SJCRH30 (cell line): ENCODE results near the gene GPRC5C. TPM values are rescaled to one million over a fixed set of nuclear protein-coding genes. Genes with fewer than 3 reads are reported as not detected.

Experiments
- DNase-seq, 2 experiments: peaks; one replicate each; pipeline ENCODE4 v3.0.0-alpha.2; 2015 to 2020
- H3K27ac ChIP-seq: fragments of 250-450 bp; sonication (Bioruptor Pico); 2 replicates; pipeline ENCODE4 v1.5.1; 2020; ENCODE audit warnings: mild to moderate bottlenecking, moderate library complexity
- H3K27me3 ChIP-seq: fragments of 250-450 bp; sonication (Bioruptor Pico); 2 replicates; pipeline ENCODE4 v1.5.1; 2020; ENCODE audit warnings: mild to moderate bottlenecking, moderate library complexity
- H3K36me3 ChIP-seq: fragments of 250-450 bp; sonication (Bioruptor Pico); 2 replicates; pipeline ENCODE4 v1.5.1; 2020; ENCODE audit warnings: mild to moderate bottlenecking, moderate library complexity
- H3K4me1 ChIP-seq: fragments of 250-450 bp; sonication (Bioruptor Pico); 2 replicates; pipeline ENCODE4 v1.5.1; 2020; ENCODE audit warnings: mild to moderate bottlenecking, moderate library complexity
- H3K4me3 ChIP-seq: fragments of 250-450 bp; sonication (Bioruptor Pico); 2 replicates; pipeline ENCODE4 v1.5.1; 2020; ENCODE audit warnings: mild to moderate bottlenecking, moderate library complexity
- H3K9me3 ChIP-seq: fragments of 250-450 bp; sonication (Bioruptor Pico); replicated peaks from 2 replicates; pipeline ENCODE4 v1.5.1; 2020; ENCODE audit warnings: mild to moderate bottlenecking, moderate library complexity
- total RNA-seq: library from RNA; depleted of rRNA; stranded (reverse); fragments of >200 nt; shearing (Covaris generic); gene quantifications from 2 replicates; pipeline ENCODE4 v1.2.3, GENCODE V29; 2014

Gene GPRC5C
- total RNA-seq, 1 experiment from 2014 or later, result not detected

DNA sequence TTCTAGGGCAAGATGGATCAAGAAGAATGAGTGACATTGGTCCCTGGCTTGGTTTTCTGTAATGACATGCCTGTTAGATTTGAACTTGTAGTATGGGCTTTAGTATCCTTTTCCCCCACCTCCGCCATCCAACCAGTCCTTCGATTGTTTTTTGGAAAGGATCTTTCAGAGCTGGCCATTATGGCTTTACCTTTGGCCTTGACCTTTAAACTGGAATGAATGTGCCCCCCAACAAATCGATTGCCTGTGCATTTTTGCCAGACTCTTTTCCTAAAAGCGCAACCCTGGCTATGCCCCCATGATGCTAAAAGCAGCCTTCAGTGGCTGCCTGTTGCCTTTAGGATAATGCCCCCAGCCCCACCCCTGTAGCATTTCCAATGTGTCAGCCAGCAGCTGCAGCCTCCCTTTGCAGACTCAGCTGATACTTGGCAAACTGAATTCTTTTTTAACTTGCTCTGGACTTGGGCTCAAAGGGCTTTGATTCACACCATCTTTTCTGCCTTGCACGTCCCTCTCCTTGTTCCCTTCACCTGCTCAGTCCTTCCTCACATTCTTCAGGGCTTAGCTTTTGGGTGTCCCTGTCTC is 4.0 kb downstream of the GPRC5C start:
- no peak overlapping the region for H3K4me3 ChIP-seq
- DNase-seq, result no peak
- peaks cover 5% of the 10 kb centered on the region; the same call in 1 of the 2 replicates for H3K9me3 ChIP-seq
- no peaks in the 10 kb centered on the region for H3K4me1 ChIP-seq
- no peaks in the 10 kb centered on the region for H3K36me3 ChIP-seq
- no peak overlapping the region for H3K27ac ChIP-seq
- H3K27me3 ChIP-seq, result no peaks in the 10 kb centered on the region

GRCh38 chr17:74437702-74438101 is 5.8 kb downstream of the GPRC5C start:
- H3K9me3 ChIP-seq, result peaks cover 5% of the 10 kb centered on the region; the same call in 1 of the 2 replicates
- no peak overlapping the region for H3K4me3 ChIP-seq
- H3K4me1 ChIP-seq, result no peaks in the 10 kb centered on the region
- DNase-seq, result peak in 1 of 2 experiments; percentile 54
- no peaks in the 10 kb centered on the region for H3K27me3 ChIP-seq
- H3K27ac ChIP-seq, result no peak overlapping the region
- H3K36me3 ChIP-seq, result no peaks in the 10 kb centered on the region

- H3K4me1 ChIP-seq, result no peaks in the 10 kb centered on the region
- no peak for DNase-seq
- no peak overlapping the region for H3K27ac ChIP-seq
- H3K4me3 ChIP-seq, result no peak overlapping the region
- H3K36me3 ChIP-seq, result no peaks in the 10 kb centered on the region
- H3K9me3 ChIP-seq, result peaks cover 5% of the 10 kb centered on the region; the same call in 1 of the 2 replicates
- no peaks in the 10 kb centered on the region; the same call in 1 of the 2 replicates for H3K27me3 ChIP-seq
Observed at GRCh38 chr17:74439691-74440567, 8.0 kb downstream of the GPRC5C start.

DNA sequence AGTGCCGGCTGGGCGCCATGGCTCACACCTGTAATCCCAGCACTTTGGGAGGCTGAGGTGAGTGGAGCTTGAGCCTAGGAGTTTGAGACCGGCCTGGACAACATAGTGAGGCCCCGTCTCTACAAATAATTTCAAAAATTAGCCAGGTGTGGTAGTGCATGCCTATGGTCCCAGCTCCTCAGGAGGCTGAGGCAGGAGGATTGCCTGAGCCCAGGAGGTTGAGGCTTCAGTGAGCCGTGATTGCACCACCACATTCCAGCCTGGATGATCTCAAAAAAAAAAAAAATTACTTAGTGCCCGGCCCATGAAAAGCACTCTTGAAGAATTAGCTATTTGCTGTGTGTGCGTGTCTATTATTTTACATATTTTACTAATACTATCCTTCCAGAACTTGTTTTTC is 9.6 kb downstream of the GPRC5C start:
- Histone ChIP-seq H3K9me3 (peaks cover 5% of the 10 kb centered on the region; the same call in 1 of the 2 replicates), H3K36me3 (no peaks in the 10 kb centered on the region), H3K4me1 (no peaks in the 10 kb centered on the region), H3K27me3 (no peaks in the 10 kb centered on the region; the same call in 1 of the 2 replicates), H3K4me3 (no peak overlapping the region), H3K27ac (no peak overlapping the region)
- DNase-seq, result no peak

GRCh38 chr17:74442291-74442669 is 10.4 kb downstream of the GPRC5C start:
- Histone ChIP-seq H3K9me3 (peaks cover 5% of the 10 kb centered on the region; the same call in 1 of the 2 replicates), H3K27me3 (peaks cover 2% of the 10 kb centered on the region; the same call in 1 of the 2 replicates), H3K4me1 (no peaks in the 10 kb centered on the region), H3K27ac (no peak overlapping the region), H3K36me3 (no peaks in the 10 kb centered on the region), H3K4me3 (no peak overlapping the region)
- DNase-seq, result no peak

- no peak overlapping the region for H3K27ac ChIP-seq
- H3K4me3 ChIP-seq, result no peak overlapping the region
- H3K9me3 ChIP-seq, result no peaks in the 10 kb centered on the region
- H3K27me3 ChIP-seq, result peaks cover 8% of the 10 kb centered on the region; the same call in 1 of the 2 replicates
- peak in 1 of 2 experiments; percentile 28 for DNase-seq
- H3K36me3 ChIP-seq, result no peaks in the 10 kb centered on the region
- no peaks in the 10 kb centered on the region for H3K4me1 ChIP-seq
Observed at GRCh38 chr17:74442670-74443515, 11.0 kb downstream of the GPRC5C start.

DNA sequence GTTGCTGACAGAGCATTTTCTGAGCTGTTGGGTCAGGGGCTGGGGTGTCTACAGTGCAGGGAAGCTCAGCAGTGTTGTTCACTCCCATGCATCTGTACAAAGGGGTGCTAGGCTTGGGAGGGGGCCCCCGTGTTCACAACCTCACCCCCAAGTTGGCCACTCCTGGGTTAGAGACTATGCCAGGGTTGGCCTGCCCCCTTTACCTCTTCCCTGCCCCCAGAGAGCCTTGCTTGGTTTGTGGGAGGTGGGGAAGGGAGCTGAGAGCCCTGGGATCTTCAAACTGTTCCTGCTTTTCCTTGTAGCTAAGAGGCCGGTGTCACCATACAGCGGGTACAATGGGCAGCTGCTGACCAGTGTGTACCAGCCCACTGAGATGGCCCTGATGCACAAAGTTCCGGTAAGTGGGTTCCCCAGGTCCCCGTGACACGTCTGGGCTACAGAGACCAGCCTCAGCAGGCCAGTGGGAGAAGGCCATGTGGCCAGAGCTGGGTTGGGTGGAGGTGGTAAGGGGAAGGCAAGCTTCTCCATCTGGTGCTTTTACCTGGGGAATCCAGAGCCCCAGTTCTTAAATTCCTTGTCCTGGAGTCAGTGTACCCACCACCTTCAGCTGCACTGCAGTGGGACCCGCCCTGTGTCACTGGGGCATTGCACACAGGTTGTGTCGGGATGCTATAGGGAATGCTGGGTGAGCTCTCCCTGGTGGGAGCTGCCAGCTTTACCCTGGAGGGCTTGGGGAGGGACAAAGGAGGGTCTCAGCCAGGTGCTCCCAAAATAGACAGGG is 11.8 kb downstream of the GPRC5C start:
- Histone ChIP-seq H3K4me1 (no peaks in the 10 kb centered on the region), H3K36me3 (no peaks in the 10 kb centered on the region), H3K4me3 (no peak overlapping the region), H3K27me3 (peaks cover 8% of the 10 kb centered on the region; the same call in 1 of the 2 replicates), H3K27ac (no peak overlapping the region), H3K9me3 (no peaks in the 10 kb centered on the region)
- no peak for DNase-seq

DNA sequence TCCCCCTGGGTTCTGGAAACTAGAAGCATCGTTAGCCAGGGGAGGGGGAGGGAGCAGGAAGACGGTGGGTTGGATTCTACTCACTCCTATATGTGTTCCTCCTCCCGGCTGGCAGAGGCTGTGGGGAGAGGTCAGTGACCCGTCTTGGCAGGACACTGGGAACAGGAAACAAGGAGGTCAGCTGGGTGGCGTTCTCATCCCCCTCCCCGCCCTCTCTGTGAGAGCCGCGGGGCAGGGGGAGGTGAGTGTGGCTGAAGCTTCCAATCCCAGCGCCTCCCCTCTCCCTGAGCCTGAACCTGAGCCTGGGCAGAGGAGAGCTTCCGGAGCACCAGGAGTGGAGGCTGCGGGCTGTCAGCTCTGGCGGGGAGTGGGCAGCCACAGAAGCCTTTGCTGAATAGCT is 12.5 kb downstream of the GPRC5C start:
- H3K4me1 ChIP-seq, result no peaks in the 10 kb centered on the region
- H3K9me3 ChIP-seq, result no peaks in the 10 kb centered on the region
- H3K4me3 ChIP-seq, result no peak overlapping the region
- H3K27me3 ChIP-seq, result peaks cover 8% of the 10 kb centered on the region; the same call in 1 of the 2 replicates
- no peak for DNase-seq
- no peak overlapping the region for H3K27ac ChIP-seq
- no peaks in the 10 kb centered on the region for H3K36me3 ChIP-seq

- Histone ChIP-seq H3K4me1 (no peaks in the 10 kb centered on the region), H3K27ac (no peak overlapping the region), H3K36me3 (no peaks in the 10 kb centered on the region), H3K9me3 (no peaks in the 10 kb centered on the region), H3K27me3 (peaks cover 8% of the 10 kb centered on the region; the same call in 1 of the 2 replicates), H3K4me3 (no peak overlapping the region)
- no peak for DNase-seq
Observed at GRCh38 chr17:74445158-74445557, 13.3 kb downstream of the GPRC5C start.

DNA sequence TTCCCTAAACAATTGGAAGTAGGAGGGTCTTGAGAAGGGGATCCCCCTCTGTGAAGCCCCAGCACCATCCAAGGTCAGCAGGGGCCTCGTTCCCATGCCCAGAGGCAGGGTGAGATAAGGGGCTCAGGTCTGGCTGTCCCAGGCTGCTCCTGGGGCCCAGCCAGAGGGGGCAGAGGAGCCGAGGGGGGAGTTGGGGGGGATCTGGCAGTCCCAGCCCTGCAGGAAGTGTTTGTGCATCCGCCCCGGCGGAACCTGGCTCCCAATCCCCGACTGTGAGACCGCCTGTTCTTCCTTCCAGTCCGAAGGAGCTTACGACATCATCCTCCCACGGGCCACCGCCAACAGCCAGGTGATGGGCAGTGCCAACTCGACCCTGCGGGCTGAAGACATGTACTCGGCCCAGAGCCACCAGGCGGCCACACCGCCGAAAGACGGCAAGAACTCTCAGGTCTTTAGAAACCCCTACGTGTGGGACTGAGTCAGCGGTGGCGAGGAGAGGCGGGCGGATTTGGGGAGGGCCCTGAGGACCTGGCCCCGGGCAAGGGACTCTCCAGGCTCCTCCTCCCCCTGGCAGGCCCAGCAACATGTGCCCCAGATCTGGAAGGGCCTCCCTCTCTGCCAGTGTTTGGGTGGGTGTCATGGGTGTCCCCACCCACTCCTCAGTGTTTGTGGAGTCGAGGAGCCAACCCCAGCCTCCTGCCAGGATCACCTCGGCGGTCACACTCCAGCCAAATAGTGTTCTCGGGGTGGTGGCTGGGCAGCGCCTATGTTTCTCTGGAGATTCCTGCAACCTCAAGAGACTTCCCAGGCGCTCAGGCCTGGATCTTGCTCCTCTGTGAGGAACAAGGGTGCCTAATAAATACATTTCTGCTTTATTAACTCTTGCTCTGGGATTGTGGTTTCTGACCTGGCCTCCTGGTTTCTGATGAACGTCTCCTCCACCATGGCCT is 14.9 kb downstream of the GPRC5C start:
- Histone ChIP-seq H3K27me3 (peaks cover 8% of the 10 kb centered on the region; the same call in 1 of the 2 replicates), H3K4me3 (no peak overlapping the region), H3K36me3 (no peaks in the 10 kb centered on the region), H3K4me1 (no peaks in the 10 kb centered on the region), H3K27ac (no peak overlapping the region), H3K9me3 (no peaks in the 10 kb centered on the region)
- no peak for DNase-seq

DNA sequence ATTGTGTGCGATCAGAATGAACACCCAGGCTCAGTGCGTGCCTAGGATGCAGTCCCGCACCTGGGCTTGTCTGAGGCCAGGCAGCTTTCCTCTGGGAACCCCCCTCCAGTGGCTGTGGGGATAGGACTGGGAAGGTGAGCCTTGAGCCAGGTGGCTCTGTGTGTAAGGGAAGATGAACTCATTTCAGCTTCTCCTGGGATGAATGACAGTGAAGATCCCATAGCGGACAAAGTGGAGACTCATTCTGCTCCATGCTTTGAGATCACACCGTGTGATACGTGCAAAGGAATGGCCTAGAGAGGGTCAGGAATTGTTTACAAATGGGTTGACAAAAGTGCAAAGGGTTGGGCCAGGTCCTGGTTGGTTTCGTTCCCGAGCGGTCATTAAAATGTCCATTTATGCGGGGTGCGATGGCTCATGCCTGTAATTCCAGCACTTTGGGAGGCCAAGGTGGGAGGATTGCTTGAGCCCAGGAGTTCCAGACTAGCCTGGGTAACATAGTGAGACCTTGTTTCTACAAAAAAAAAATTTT is 15.8 kb downstream of the GPRC5C start:
- H3K27ac ChIP-seq, result no peak overlapping the region
- H3K36me3 ChIP-seq, result no peaks in the 10 kb centered on the region
- no peak for DNase-seq
- no peaks in the 10 kb centered on the region for H3K4me1 ChIP-seq
- peaks cover 8% of the 10 kb centered on the region; the same call in 1 of the 2 replicates for H3K27me3 ChIP-seq
- H3K4me3 ChIP-seq, result no peak overlapping the region
- H3K9me3 ChIP-seq, result no peaks in the 10 kb centered on the region

- Histone ChIP-seq H3K9me3 (no peaks in the 10 kb centered on the region), H3K27me3 (peaks cover 8% of the 10 kb centered on the region; the same call in 1 of the 2 replicates), H3K27ac (no peak overlapping the region), H3K36me3 (no peaks in the 10 kb centered on the region), H3K4me1 (peaks cover 4% of the 10 kb centered on the region), H3K4me3 (no peak overlapping the region)
- no peak for DNase-seq
Observed at GRCh38 chr17:74448756-74449155, 16.9 kb downstream of the GPRC5C start.

DNA sequence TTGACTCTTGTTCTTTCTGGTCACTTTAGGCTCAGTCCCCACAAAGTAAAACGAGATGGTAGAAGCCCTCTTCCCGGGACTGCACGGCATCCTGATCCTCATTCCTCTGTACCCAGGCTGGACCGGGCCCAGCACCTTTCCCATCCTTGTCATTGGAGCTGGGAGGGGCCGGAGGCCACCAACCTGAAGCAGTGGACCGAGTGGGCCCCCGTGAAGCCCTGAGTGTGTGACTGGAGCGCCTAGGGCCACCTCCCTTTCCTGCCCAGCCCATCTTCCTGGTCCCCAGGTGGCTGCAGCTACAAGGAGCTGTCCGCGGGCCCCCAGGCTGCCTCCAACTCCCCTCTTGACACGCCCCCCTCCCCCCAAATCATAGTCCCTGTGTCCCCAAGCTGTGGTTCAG is 17.4 kb downstream of the GPRC5C start:
- H3K4me1 ChIP-seq, result peaks cover 4% of the 10 kb centered on the region
- H3K27ac ChIP-seq, result no peak overlapping the region
- no peak overlapping the region for H3K4me3 ChIP-seq
- H3K36me3 ChIP-seq, result no peaks in the 10 kb centered on the region
- DNase-seq, result no peak
- H3K27me3 ChIP-seq, result peaks cover 8% of the 10 kb centered on the region; the same call in 1 of the 2 replicates
- no peaks in the 10 kb centered on the region for H3K9me3 ChIP-seq
